Stimulated activated CD4-positive, alpha-beta T cell treated with anti-CD3 and anti-CD28 coated beads, Interleukin-15, amount 100 ng/mL, for 48 hours (primary cell): ENCODE data around the gene FEN1.

ENCODE experiments used
- DNase-seq, 2 donors: peaks; one replicate each; pipeline ENCODE4 v3.0.0-alpha.2; 2020; ENCODE audit warnings: low read depth in 2 of 2

Gene FEN1

GRCh38 chr11:61756452-61757212 lies 36.1 kb upstream of the FEN1 start:
- peak in 1 of 2 donors; percentile 44 for DNase-seq

- no peak for DNase-seq
Observed at GRCh38 chr11:61757213-61757862, 35.4 kb upstream of the FEN1 start.

GRCh38 chr11:61760946-61761345 lies 31.8 kb upstream of the FEN1 start:
- no peak for DNase-seq

GRCh38 chr11:61761440-61762222 lies 31.1 kb upstream of the FEN1 start:
- no peak for DNase-seq

- no peak for DNase-seq
Observed at GRCh38 chr11:61762223-61762615, 30.5 kb upstream of the FEN1 start.

- no peak for DNase-seq
Observed at GRCh38 chr11:61762798-61763197, 29.9 kb upstream of the FEN1 start.

- DNase-seq: no peak
Observed at GRCh38 chr11:61763930-61764605, 28.6 kb upstream of the FEN1 start.

GRCh38 chr11:61764606-61765260 lies 28.0 kb upstream of the FEN1 start:
- DNase-seq: no peak

- no peak for DNase-seq
Observed at GRCh38 chr11:61765550-61766253, 27.0 kb upstream of the FEN1 start.

- DNase-seq: no peak
Observed at GRCh38 chr11:61766353-61766841, 26.3 kb upstream of the FEN1 start.

- no peak for DNase-seq
Observed at GRCh38 chr11:61768376-61769076, 24.2 kb upstream of the FEN1 start.

GRCh38 chr11:61769169-61769920 lies 23.4 kb upstream of the FEN1 start:
- no peak for DNase-seq

- no peak for DNase-seq
Observed at GRCh38 chr11:61769946-61770683, 22.6 kb upstream of the FEN1 start.

GRCh38 chr11:61771195-61771894 lies 21.4 kb upstream of the FEN1 start:
- no peak for DNase-seq

GRCh38 chr11:61771985-61772455 lies 20.7 kb upstream of the FEN1 start:
- DNase-seq: no peak

GRCh38 chr11:61773356-61773755 lies 19.4 kb upstream of the FEN1 start:
- DNase-seq: no peak

- DNase-seq: no peak
Observed at GRCh38 chr11:61773809-61774208, 18.9 kb upstream of the FEN1 start.

GRCh38 chr11:61774411-61774810 lies 18.3 kb upstream of the FEN1 start:
- DNase-seq: no peak
